Endothelial cell of umbilical vein (primary cell): Measurements from ENCODE around the gene NFIA. TPM values are rescaled to one million over a fixed set of nuclear protein-coding genes. Genes with fewer than 3 reads are reported as not detected.

ENCODE experiments used
- BruUV-seq: library from RNA; stranded (reverse); fragments of 400-500 nt; replicated peaks from 2 replicates; lab custom pipeline; 2021; lab: Mats Ljungman, UMichigan
- CTCF ChIA-PET: fragments of 300-600, 350-600 bp; sonication (Branson Sonifier 250); formaldehyde crosslinking; loops from one replicate; lab custom pipeline; 2021; ENCODE audit warnings: antibody characterized with exemption, inconsistent platforms; lab: Charles Lee
- POLR2A ChIA-PET: fragments of 300-600, 350-600 bp; sonication (Branson Sonifier 250); formaldehyde crosslinking; loops from one replicate; lab custom pipeline; 2021; ENCODE audit warnings: antibody characterized with exemption, inconsistent platforms; lab: Charles Lee
- DNase-seq: peaks from one replicate; pipeline ENCODE4 v3.0.0-alpha.2; 2011; ENCODE audit warnings: low read depth, low spot score
- FAIRE-seq: peaks from 2 replicates; lab custom pipeline; 2011; peaks lifted over from hg19 to GRCh38; lab: Jason Lieb, UNC
- H2AFZ ChIP-seq: 2 replicates; pipeline ENCODE4 v1.6.0; 2012; ENCODE audit warnings: low read depth, low read length, control low read depth, inconsistent platforms
- H3K27ac ChIP-seq: 2 replicates; pipeline ENCODE4 v1.5.1; 2011; ENCODE audit warnings: low read depth, mild to moderate bottlenecking, control low read depth, low read length, moderate library complexity; ENCODE audit not compliant: insufficient read depth
- H3K27me3 ChIP-seq, 2 experiments: 2 replicates each; pipeline versions ENCODE4 v1.6.0 to v1.6.1; 2011; ENCODE audit warnings: low read length in 2 of 2, mixed read lengths in 1 of 2; ENCODE audit not compliant: control insufficient read depth in 2 of 2, insufficient read depth in 2 of 2
- H3K36me3 ChIP-seq, 2 experiments: 2 replicates in 1 of 2; 3 replicates in 1 of 2; pipeline ENCODE4 v1.5.1; 2011; ENCODE audit warnings: low read length in 2 of 2, mild to moderate bottlenecking in 1 of 2, moderate library complexity in 1 of 2; ENCODE audit not compliant: control insufficient read depth in 2 of 2, insufficient read depth in 2 of 2; ENCODE audit errors: extremely low read depth in 1 of 2
- H3K4me1 ChIP-seq: 3 replicates; pipeline ENCODE4 v1.5.1; 2011; ENCODE audit warnings: mild to moderate bottlenecking, low read length; ENCODE audit not compliant: control insufficient read depth, insufficient read depth; ENCODE audit errors: extremely low read depth
- H3K4me2 ChIP-seq: 2 replicates; pipeline ENCODE4 v1.6.1; 2011; ENCODE audit warnings: low read length, control low read depth, mixed read lengths; ENCODE audit not compliant: insufficient read depth
- H3K4me3 ChIP-seq, 3 experiments: fragments of 200-600 bp in 1 of 3; sonication (generic), shearing (Covaris generic) in 1 of 3; replicated peaks in 1 of 3; 2 replicates each; pipeline ENCODE4 v1.5.1; 2011 to 2016; ENCODE audit warnings: control low read depth in 3 of 3, low read length in 3 of 3, mild to moderate bottlenecking in 2 of 3, inconsistent platforms in 1 of 3, low read depth in 1 of 3, moderate library complexity in 1 of 3; ENCODE audit not compliant: insufficient read depth in 1 of 3
- H3K79me2 ChIP-seq: 2 replicates; pipeline ENCODE4 v1.6.0; 2012; ENCODE audit warnings: low read length, inconsistent platforms; ENCODE audit not compliant: control insufficient read depth, insufficient read depth
- H3K9ac ChIP-seq: replicated peaks from 2 replicates; pipeline ENCODE3; 2011; ENCODE audit warnings: low read length, control low read depth; ENCODE audit not compliant: insufficient read depth; ENCODE audit errors: extremely low read depth
- H3K9me1 ChIP-seq: replicated peaks from 3 replicates; pipeline ENCODE4 v1.6.0; 2011; ENCODE audit warnings: mild to moderate bottlenecking, low read length; ENCODE audit not compliant: control insufficient read depth, insufficient read depth; ENCODE audit errors: extremely low read depth
- H3K9me3 ChIP-seq: replicated peaks from 2 replicates; pipeline ENCODE4 v1.5.1; 2012; ENCODE audit warnings: low read length, inconsistent platforms; ENCODE audit not compliant: control insufficient read depth, insufficient read depth
- H4K20me1 ChIP-seq: replicated peaks from 2 replicates; pipeline ENCODE3; 2011; ENCODE audit warnings: mild to moderate bottlenecking, low read length; ENCODE audit not compliant: control insufficient read depth, insufficient read depth; ENCODE audit errors: extremely low read depth
- CTCF ChIP-seq, 2 donors: IDR thresholded peaks; 1 replicate in 1 of 2; 2 replicates in 1 of 2; pipeline ENCODE4 v1.5.1; 2011; ENCODE audit warnings: low read length in 2 of 2, mild to moderate bottlenecking in 2 of 2, moderate library complexity in 2 of 2, control low read depth in 1 of 2, inconsistent platforms in 1 of 2, low read depth in 1 of 2; ENCODE audit not compliant: insufficient read depth in 1 of 2; ENCODE audit errors: extremely low read depth in 1 of 2
- EZH2 ChIP-seq: IDR thresholded peaks from 2 replicates; pipeline ENCODE4 v1.6.1; 2012; ENCODE audit warnings: borderline replicate concordance, low read depth, mild to moderate bottlenecking, moderate library complexity, low read length, inconsistent platforms; ENCODE audit not compliant: severe bottlenecking
- FOS ChIP-seq: IDR thresholded peaks from 2 replicates; pipeline ENCODE4 v1.6.1; 2011; ENCODE audit warnings: mild to moderate bottlenecking, low read length, moderate library complexity, borderline replicate concordance; ENCODE audit not compliant: insufficient read depth
- GATA2 ChIP-seq: IDR thresholded peaks from 2 replicates; pipeline ENCODE4 v1.7.0; 2011; ENCODE audit warnings: low read depth, mild to moderate bottlenecking, moderate library complexity, mixed read lengths, low read length; ENCODE audit not compliant: insufficient read length, insufficient read depth
- JUN ChIP-seq: IDR thresholded peaks from 2 replicates; pipeline ENCODE4 v1.6.1; 2011; ENCODE audit warnings: borderline replicate concordance, low read depth; ENCODE audit not compliant: insufficient read length, insufficient read depth
- MYC ChIP-seq: IDR thresholded peaks from one replicate; pipeline ENCODE4 v1.6.1; 2011; ENCODE audit warnings: mild to moderate bottlenecking, low read depth, low read length
- POLR2A ChIP-seq: IDR thresholded peaks from 2 replicates; pipeline ENCODE4 v1.6.1; 2012; ENCODE audit warnings: low read depth, mild to moderate bottlenecking, control low read depth, low read length
- POLR2AphosphoS5 ChIP-seq: IDR thresholded peaks from 2 replicates; pipeline ENCODE4 v1.6.1; 2012; ENCODE audit warnings: low read depth, mild to moderate bottlenecking, control low read depth, low read length, moderate library complexity; ENCODE audit not compliant: insufficient read depth
- dilution Hi-C: fragments of 300-500 bp; cut with MboI; formaldehyde crosslinking; loops from one replicate; pipeline ENCODE4 v1.15.0; 2019; ENCODE audit warnings: low sequenced_read_pairs; ENCODE audit not compliant: extremely low pct_ligation_motif_present
- intact Hi-C: fragments of 100-400 bp; cut with micrococcal nuclease; formaldehyde crosslinking; loops from one replicate; pipeline ENCODE4 v1.10.0; 2022
- polyA plus RNA-seq, 4 experiments: library from polyadenylated mRNA; depleted of rRNA in 3 of 4; stranded (reverse) in 3 of 4; unstranded in 1 of 4; fragments of >200 nt; gene quantifications; 2 replicates each; pipeline versions ENCODE4 v1.2.1 to v1.2.3, GENCODE V29; 2011 to 2012; ENCODE audit warnings: missing spikeins in 1 of 4
- total RNA-seq: library from RNA; stranded (reverse); gene quantifications from 2 replicates; pipeline ENCODE4 v1.2.3, GENCODE V29; 2021
- TF ChIP-seq, protein P1 (sequence below): IDR thresholded peaks from 2 replicates; pipeline ENCODE4 v1.6.1; 2011; ENCODE audit not compliant: insufficient read depth, insufficient read length

Gene NFIA
- total and polyA plus RNA-seq, 2 donors (not counting 3 experiments of a cell fraction or from before 2014, with no cell fraction given), result 25.5 to 47.0 TPM

- dilution Hi-C loops, result no loop called here
- Histone ChIP-seq H3K27ac (no peak overlapping the region), H3K36me3 (peaks cover 0 to 2% of the 10 kb centered on the region in 2 experiments), H3K4me1 (peaks cover 33% of the 10 kb centered on the region), H3K9ac (no peak overlapping the region), H3K27me3 (no peaks in the 10 kb centered on the region), H4K20me1 (no peaks in the 10 kb centered on the region), H3K9me1 (no peaks in the 10 kb centered on the region), H2AFZ (no peak overlapping the region), H3K79me2 (no peaks in the 10 kb centered on the region), H3K9me3 (no peaks in the 10 kb centered on the region), H3K4me2 (no peak overlapping the region), H3K4me3 (no peak overlapping the region)
- peak; percentile 36 for DNase-seq
- intact Hi-C loops, result loop anchor here (5.0 kb wide), 1 partner anchor 280 kb away; no protein-coding TSS in a partner anchor
- TF ChIP-seq JUN, result no peak
- no peak for TF ChIP-seq POLR2A
- no peak for TF ChIP-seq POLR2AphosphoS5
- TF ChIP-seq CTCF (IDR thresholded peaks at IDR 0.05; ENCODE audit: extremely low read depth in 1 of 2, insufficient read depth in 1 of 2, low read depth in 1 of 2, low read length in 2 of 2), result no peak
- TF ChIP-seq, protein P1, sequence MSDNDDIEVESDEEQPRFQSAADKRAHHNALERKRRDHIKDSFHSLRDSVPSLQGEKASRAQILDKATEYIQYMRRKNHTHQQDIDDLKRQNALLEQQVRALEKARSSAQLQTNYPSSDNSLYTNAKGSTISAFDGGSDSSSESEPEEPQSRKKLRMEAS, result no peak
- TF ChIP-seq EZH2, result no peak
- no peak for TF ChIP-seq GATA2
- no peak for TF ChIP-seq MYC
- TF ChIP-seq FOS, result no peak
- ChIA-PET CTCF (interaction anchor here (0.8 to 2.4 kb wide), 3 partner anchors 20 to 285 kb away, joined by 3 to 8 read pairs (median 5); no protein-coding TSS in a partner anchor), POLR2A (interaction anchor here (0.6 kb wide), 1 partner anchor 315 kb away, joined by 5 read pairs; no protein-coding TSS in a partner anchor)
- BruUV-seq, result no TSS peak
- FAIRE-seq, result no peak
These were observed 274.6 kb downstream of the NFIA start for GRCh38 chr1:61356995-61357394.
